Adrenal gland (tissue), 5 donors: ENCODE data around the gene CALML5.

Experiments
- CTCF ChIP-seq, 6 experiments: fragments of 450-650 bp in 4 of 6; fragments of 200-600 bp in 2 of 6; sonication (generic) in 1 of 6; IDR thresholded peaks; 1 replicate in 5 of 6; 2 replicates in 1 of 6; pipeline versions ENCODE4 v1.5.1 to v1.8.0; 2016 to 2021; ENCODE audit warnings: antibody characterized with exemption in 6 of 6, mild to moderate bottlenecking in 2 of 6, moderate library complexity in 1 of 6
- POLR2A ChIP-seq, 2 donors: fragments of 450-650 bp; IDR thresholded peaks; one replicate each; pipeline ENCODE4 v1.6.1; 2017; ENCODE audit warnings: antibody characterized with exemption in 2 of 2, mild to moderate bottlenecking in 2 of 2, moderate library complexity in 1 of 2
- donor health status: DM: no; HTN: no; CAD: no.

DNA sequence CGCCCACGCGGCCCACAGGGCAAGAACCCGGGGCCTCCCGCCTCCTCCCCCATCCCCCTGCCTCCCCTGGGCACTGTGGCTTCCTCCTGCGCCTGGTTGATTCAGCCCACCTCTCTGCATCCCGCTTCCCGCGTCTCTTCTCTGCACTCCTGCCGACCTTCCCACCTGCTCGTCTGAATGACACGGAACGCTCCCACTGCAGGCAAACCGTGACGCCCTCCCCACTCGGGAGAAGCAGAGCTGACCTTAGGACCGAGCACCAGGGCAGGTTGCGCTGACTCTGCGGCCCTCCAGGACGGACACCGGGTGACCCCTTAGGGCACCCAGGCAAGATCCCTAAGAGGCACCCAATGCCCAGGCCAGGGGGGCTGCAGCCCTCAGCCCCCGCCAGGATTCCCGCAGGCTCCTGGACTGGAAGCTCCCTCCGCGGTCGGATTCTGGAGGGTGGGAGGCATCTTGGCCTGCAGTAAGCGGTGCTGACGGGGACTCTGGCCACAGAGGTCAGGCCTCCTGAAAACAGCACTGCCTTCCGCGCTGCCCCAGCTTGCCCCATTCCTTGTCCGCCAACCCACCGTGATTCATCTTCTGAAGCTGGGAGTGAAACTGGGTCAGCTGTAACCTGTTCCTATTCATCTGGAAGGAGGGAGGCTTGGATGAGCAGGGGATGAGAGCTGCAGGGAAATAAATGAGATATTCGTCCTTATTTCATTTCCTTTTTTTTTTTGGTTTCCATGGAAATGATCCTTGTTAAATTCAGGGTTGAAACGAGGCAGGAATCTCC is 26.4 kb upstream of the CALML5 start:
- TF ChIP-seq CTCF (IDR thresholded peaks at IDR 0.05) = no peak
- no peak for TF ChIP-seq POLR2A (IDR thresholded peaks at IDR 0.05)
